Chondrocyte (in vitro differentiated cells): ENCODE measurements around the gene BRAT1. TPM values are rescaled to one million over a fixed set of nuclear protein-coding genes. Genes with fewer than 3 reads are reported as not detected.

Source experiments
- DNase-seq: peaks from one replicate; pipeline ENCODE4 v3.0.0; 2021; ENCODE audit warnings: mixed read lengths, low spot score
- H3K27ac Mint-ChIP-seq: one replicate; pipeline ENCODE4 v1.8.0; 2021; ENCODE audit warnings: mild to moderate bottlenecking, moderate library complexity, mixed read lengths; ENCODE audit not compliant: unreplicated experiment
- H3K27me3 Mint-ChIP-seq: 2 replicates; pipeline ENCODE4 v1.8.0; 2021; ENCODE audit warnings: low read depth, mixed read lengths
- H3K36me3 Mint-ChIP-seq: 2 replicates; pipeline ENCODE4 v1.8.0; 2021; ENCODE audit warnings: low read depth, mixed read lengths
- H3K4me1 Mint-ChIP-seq: 2 replicates; pipeline ENCODE4 v1.8.0; 2021; ENCODE audit warnings: low read depth, mild to moderate bottlenecking, mixed read lengths
- H3K4me3 Mint-ChIP-seq: one replicate; pipeline ENCODE4 v1.8.0; 2021; ENCODE audit warnings: mild to moderate bottlenecking, moderate library complexity, mixed read lengths; ENCODE audit not compliant: unreplicated experiment
- H3K9me3 Mint-ChIP-seq: 2 replicates; pipeline ENCODE4 v1.8.0; 2021; ENCODE audit warnings: low read depth, mixed read lengths
- CTCF ChIP-seq: fragments of 200-600 bp; sonication (generic); IDR thresholded peaks from 2 replicates; pipeline ENCODE4 v1.5.0; 2021; ENCODE audit warnings: antibody characterized with exemption, mild to moderate bottlenecking, moderate library complexity
- total RNA-seq: library from RNA; stranded (reverse); gene quantifications from 3 replicates; pipeline ENCODE4 v1.2.1, GENCODE V29; 2021

BRAT1 gene
- total RNA-seq, 1 donor from 2014 or later: 19.6 TPM

GRCh38 chr7:2601907-2602306 lies 46.6 kb upstream of the BRAT1 start:
- Mint-ChIP-seq H3K4me1 (peaks cover 6% of the 10 kb centered on the region), H3K36me3 (peaks cover 15% of the 10 kb centered on the region), H3K27ac (no peak overlapping the region), H3K9me3 (no peaks in the 10 kb centered on the region), H3K4me3 (no peak overlapping the region), H3K27me3 (no peaks in the 10 kb centered on the region)
- no peak for TF ChIP-seq CTCF
- DNase-seq: no peak

- no peak overlapping the region for H3K27ac Mint-ChIP-seq
- DNase-seq: no peak
- H3K27me3 Mint-ChIP-seq: no peaks in the 10 kb centered on the region
- H3K9me3 Mint-ChIP-seq: no peaks in the 10 kb centered on the region
- peaks cover 6% of the 10 kb centered on the region for H3K4me1 Mint-ChIP-seq
- peaks cover 15% of the 10 kb centered on the region for H3K36me3 Mint-ChIP-seq
- no peak overlapping the region for H3K4me3 Mint-ChIP-seq
- no peak for TF ChIP-seq CTCF
Measured at GRCh38 chr7:2601065-2601464, 45.7 kb upstream of the BRAT1 start.

GRCh38 chr7:2598154-2598823 lies 43.0 kb upstream of the BRAT1 start:
- peaks cover 25% of the 10 kb centered on the region for H3K36me3 Mint-ChIP-seq
- no peaks in the 10 kb centered on the region for H3K27me3 Mint-ChIP-seq
- no peak for DNase-seq
- H3K4me3 Mint-ChIP-seq: no peak overlapping the region
- H3K9me3 Mint-ChIP-seq: no peaks in the 10 kb centered on the region
- H3K27ac Mint-ChIP-seq: no peak overlapping the region
- H3K4me1 Mint-ChIP-seq: peaks cover 6% of the 10 kb centered on the region
- TF ChIP-seq CTCF: no peak

GRCh38 chr7:2597273-2597640 lies 41.9 kb upstream of the BRAT1 start:
- H3K27me3 Mint-ChIP-seq: no peaks in the 10 kb centered on the region

More at GRCh38 chr7:2597273-2597640, 41.9 kb upstream of the BRAT1 start:
- H3K36me3 Mint-ChIP-seq: peaks cover 29% of the 10 kb centered on the region
- no peak overlapping the region for H3K4me3 Mint-ChIP-seq
- H3K4me1 Mint-ChIP-seq: peaks cover 1% of the 10 kb centered on the region
- no peak for TF ChIP-seq CTCF
- no peak for DNase-seq
- no peak overlapping the region for H3K27ac Mint-ChIP-seq
- no peaks in the 10 kb centered on the region for H3K9me3 Mint-ChIP-seq
